CD4-positive, alpha-beta T cell treated with Interleukin-2 at 100 ng/mL for 4 hours (primary cell): ENCODE results near the gene GSTM5.
"Not testable (repeated sequence)": the region's sequence is repeated elsewhere in the genome, so short reads cannot be mapped to it uniquely, and the experiment has no call there.

ENCODE experiments used
- DNase-seq: peaks from one replicate; pipeline ENCODE4 v3.0.0-alpha.2; 2020; ENCODE audit warnings: low spot score

GSTM5 gene

GRCh38 chr1:109697066-109697465 lies 15.0 kb upstream of the GSTM5 start:
- DNase-seq, result no peak

GRCh38 chr1:109697861-109698260 lies 14.2 kb upstream of the GSTM5 start:
- DNase-seq, result not testable (repeated sequence)

GRCh38 chr1:109702940-109703339 lies 9.1 kb upstream of the GSTM5 start:
- not testable (repeated sequence) for DNase-seq

GRCh38 chr1:109704173-109704572 lies 7.9 kb upstream of the GSTM5 start:
- DNase-seq, result no peak

GRCh38 chr1:109705411-109705810 lies 6.6 kb upstream of the GSTM5 start:
- no peak for DNase-seq

- not testable (repeated sequence) for DNase-seq
Measured at GRCh38 chr1:109708949-109709348, 3.1 kb upstream of the GSTM5 start.

- not testable (repeated sequence) for DNase-seq
Measured at GRCh38 chr1:109709822-109710221, 2.2 kb upstream of the GSTM5 start.

- no peak for DNase-seq
Measured at GRCh38 chr1:109712321-109712864, 342 bp downstream of the GSTM5 start.

- no peak for DNase-seq
Measured at GRCh38 chr1:109713636-109714035, 1.6 kb downstream of the GSTM5 start.

- DNase-seq, result no peak
Measured at GRCh38 chr1:109714661-109715372, 2.8 kb downstream of the GSTM5 start.

GRCh38 chr1:109716121-109716520 lies 4.1 kb downstream of the GSTM5 start:
- no peak for DNase-seq

- no peak for DNase-seq
Measured at GRCh38 chr1:109716570-109717090, 4.6 kb downstream of the GSTM5 start.

GRCh38 chr1:109717729-109718128 lies 5.7 kb downstream of the GSTM5 start:
- DNase-seq, result no peak

GRCh38 chr1:109718495-109718894 lies 6.4 kb downstream of the GSTM5 start:
- DNase-seq, result no peak

- DNase-seq, result no peak
Measured at GRCh38 chr1:109719337-109719837, 7.3 kb downstream of the GSTM5 start.

- DNase-seq, result no peak
Measured at GRCh38 chr1:109721042-109721441, 9.0 kb downstream of the GSTM5 start.

- DNase-seq, result no peak
Measured at GRCh38 chr1:109721971-109722370, 9.9 kb downstream of the GSTM5 start.

GRCh38 chr1:109722908-109723691 lies 11.0 kb downstream of the GSTM5 start:
- no peak for DNase-seq

- no peak for DNase-seq
Measured at GRCh38 chr1:109724933-109725332, 12.9 kb downstream of the GSTM5 start.

- no peak for DNase-seq
Measured at GRCh38 chr1:109725510-109725909, 13.5 kb downstream of the GSTM5 start.

- no peak for DNase-seq
Measured at GRCh38 chr1:109726007-109726406, 14.0 kb downstream of the GSTM5 start.

- DNase-seq, result no peak
Measured at GRCh38 chr1:109726728-109727373, 14.8 kb downstream of the GSTM5 start.
